GM21381 (cell line): ENCODE results near the gene CKAP5.
A peak's percentile ranks its signal among the peaks of the same experiment; 100 is the strongest.

Source experiments
- ATAC-seq: cut with Tn5 transposase; IDR thresholded peaks from one replicate; pipeline ENCODE4 v1.9.1; 2021; ENCODE audit warnings: mild to moderate bottlenecking, moderate library complexity; ENCODE audit not compliant: unreplicated experiment

CKAP5 gene

GRCh38 chr11:46845740-46846509, at the start of gene CKAP5:
Gene CKAP5, minus strand, starts transcription at chr11:46846280. Its CDS starts 25,049 bp downstream, at chr11:46821231.
- peak; percentile 90 for ATAC-seq

GRCh38 chr11:46895821-46896220, 49.7 kb upstream of the CKAP5 start:
- ATAC-seq, result no peak

GRCh38 chr11:46894961-46895360, 48.9 kb upstream of the CKAP5 start:
- ATAC-seq, result no peak

- no peak for ATAC-seq
Observed at GRCh38 chr11:46894506-46894905, 48.4 kb upstream of the CKAP5 start.

GRCh38 chr11:46892838-46893237, 46.8 kb upstream of the CKAP5 start:
- ATAC-seq, result no peak

GRCh38 chr11:46892109-46892508, 46.0 kb upstream of the CKAP5 start:
- ATAC-seq, result no peak

- no peak for ATAC-seq
Observed at GRCh38 chr11:46890665-46891064, 44.6 kb upstream of the CKAP5 start.

- peak; percentile 65 for ATAC-seq
Observed at GRCh38 chr11:46889689-46890475, 43.8 kb upstream of the CKAP5 start.

- ATAC-seq, result no peak
Observed at GRCh38 chr11:46889251-46889650, 43.2 kb upstream of the CKAP5 start.

GRCh38 chr11:46888636-46889035, 42.6 kb upstream of the CKAP5 start:
- no peak for ATAC-seq

GRCh38 chr11:46886211-46886610, 40.1 kb upstream of the CKAP5 start:
- no peak for ATAC-seq

- no peak for ATAC-seq
Observed at GRCh38 chr11:46879056-46879585, 33.0 kb upstream of the CKAP5 start.

- no peak for ATAC-seq
Observed at GRCh38 chr11:46877580-46877979, 31.5 kb upstream of the CKAP5 start.

GRCh38 chr11:46876471-46876870, 30.4 kb upstream of the CKAP5 start:
- ATAC-seq, result no peak

- no peak for ATAC-seq
Observed at GRCh38 chr11:46874586-46874985, 28.5 kb upstream of the CKAP5 start.

GRCh38 chr11:46868912-46869311, 22.8 kb upstream of the CKAP5 start:
- ATAC-seq, result no peak

GRCh38 chr11:46865340-46865739, 19.3 kb upstream of the CKAP5 start:
- ATAC-seq, result no peak

GRCh38 chr11:46860218-46860617, 14.1 kb upstream of the CKAP5 start:
- no peak for ATAC-seq

- no peak for ATAC-seq
Observed at GRCh38 chr11:46858920-46859546, 13.0 kb upstream of the CKAP5 start.

- ATAC-seq, result no peak
Observed at GRCh38 chr11:46857666-46858065, 11.6 kb upstream of the CKAP5 start.

GRCh38 chr11:46856605-46857343, 10.7 kb upstream of the CKAP5 start:
- ATAC-seq, result no peak
